ENCODE measurements around the gene ACOT11. TPM values are rescaled to one million over a fixed set of nuclear protein-coding genes. Genes with fewer than 3 reads are reported as not detected.

Gene ACOT11
- total RNA-seq, 1 experiment from 2014 or later = 4.2 TPM

DNA sequence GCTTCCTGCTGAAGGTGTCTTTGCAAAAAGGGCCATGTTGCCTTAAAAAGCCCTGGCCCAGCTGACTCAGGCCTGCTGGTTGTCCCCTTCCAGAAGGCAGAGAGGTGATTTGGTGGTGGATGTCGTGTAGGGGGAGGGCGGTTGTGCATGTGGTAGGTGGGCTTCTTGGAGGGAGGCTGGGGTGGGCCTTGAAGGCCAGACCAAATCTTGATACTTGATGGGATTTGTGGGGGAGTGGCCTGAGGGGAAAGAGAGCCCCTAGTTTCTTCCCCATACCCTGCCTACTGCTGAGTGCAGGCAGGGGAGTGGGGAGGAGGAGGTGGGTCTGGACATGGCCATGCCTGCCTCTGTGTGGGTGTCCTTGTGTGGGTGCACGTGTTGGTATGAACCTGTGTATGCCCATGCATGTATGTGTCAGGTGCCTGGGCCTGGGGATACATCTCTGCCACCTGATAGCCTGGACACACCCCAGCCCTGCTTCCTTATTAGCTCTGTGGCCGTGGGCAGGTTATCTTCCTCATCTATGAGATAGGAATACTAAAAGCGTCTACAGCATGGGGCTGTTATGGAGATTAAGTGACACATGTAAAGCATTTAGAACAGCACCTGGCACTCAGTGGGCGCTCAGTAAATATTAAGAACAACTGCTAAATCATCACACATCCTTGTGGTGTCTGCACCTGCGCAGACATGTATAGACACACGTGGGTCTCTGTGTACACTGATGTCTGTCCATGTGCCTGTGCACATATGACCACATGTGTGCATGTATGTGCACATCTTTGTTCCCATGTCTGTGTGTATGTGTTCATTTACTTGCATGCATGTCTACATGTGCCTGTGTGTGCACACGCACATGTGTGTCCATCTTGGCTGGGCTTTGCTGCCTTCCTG is 58.3 kb downstream of the ACOT11 start:
- ATAC-seq (no peak), DNase-seq (ENCODE audit: low spot score) (no peak)
- TF ChIP-seq RELA (CRISPR knock-in tag; IDR thresholded peaks at IDR 0.05; ENCODE audit: borderline replicate concordance) (no peak), ELF4 (CRISPR knock-in tag; IDR thresholded peaks at IDR 0.05; ENCODE audit: low read depth) (no peak), SMAD3 (CRISPR knock-in tag; IDR thresholded peaks at IDR 0.05; ENCODE audit: borderline replicate concordance) (no peak)
- TF ChIP-seq, protein P1, sequence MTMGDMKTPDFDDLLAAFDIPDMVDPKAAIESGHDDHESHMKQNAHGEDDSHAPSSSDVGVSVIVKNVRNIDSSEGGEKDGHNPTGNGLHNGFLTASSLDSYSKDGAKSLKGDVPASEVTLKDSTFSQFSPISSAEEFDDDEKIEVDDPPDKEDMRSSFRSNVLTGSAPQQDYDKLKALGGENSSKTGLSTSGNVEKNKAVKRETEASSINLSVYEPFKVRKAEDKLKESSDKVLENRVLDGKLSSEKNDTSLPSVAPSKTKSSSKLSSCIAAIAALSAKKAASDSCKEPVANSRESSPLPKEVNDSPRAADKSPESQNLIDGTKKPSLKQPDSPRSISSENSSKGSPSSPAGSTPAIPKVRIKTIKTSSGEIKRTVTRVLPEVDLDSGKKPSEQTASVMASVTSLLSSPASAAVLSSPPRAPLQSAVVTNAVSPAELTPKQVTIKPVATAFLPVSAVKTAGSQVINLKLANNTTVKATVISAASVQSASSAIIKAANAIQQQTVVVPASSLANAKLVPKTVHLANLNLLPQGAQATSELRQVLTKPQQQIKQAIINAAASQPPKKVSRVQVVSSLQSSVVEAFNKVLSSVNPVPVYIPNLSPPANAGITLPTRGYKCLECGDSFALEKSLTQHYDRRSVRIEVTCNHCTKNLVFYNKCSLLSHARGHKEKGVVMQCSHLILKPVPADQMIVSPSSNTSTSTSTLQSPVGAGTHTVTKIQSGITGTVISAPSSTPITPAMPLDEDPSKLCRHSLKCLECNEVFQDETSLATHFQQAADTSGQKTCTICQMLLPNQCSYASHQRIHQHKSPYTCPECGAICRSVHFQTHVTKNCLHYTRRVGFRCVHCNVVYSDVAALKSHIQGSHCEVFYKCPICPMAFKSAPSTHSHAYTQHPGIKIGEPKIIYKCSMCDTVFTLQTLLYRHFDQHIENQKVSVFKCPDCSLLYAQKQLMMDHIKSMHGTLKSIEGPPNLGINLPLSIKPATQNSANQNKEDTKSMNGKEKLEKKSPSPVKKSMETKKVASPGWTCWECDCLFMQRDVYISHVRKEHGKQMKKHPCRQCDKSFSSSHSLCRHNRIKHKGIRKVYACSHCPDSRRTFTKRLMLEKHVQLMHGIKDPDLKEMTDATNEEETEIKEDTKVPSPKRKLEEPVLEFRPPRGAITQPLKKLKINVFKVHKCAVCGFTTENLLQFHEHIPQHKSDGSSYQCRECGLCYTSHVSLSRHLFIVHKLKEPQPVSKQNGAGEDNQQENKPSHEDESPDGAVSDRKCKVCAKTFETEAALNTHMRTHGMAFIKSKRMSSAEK (CRISPR knock-in tag; IDR thresholded peaks at IDR 0.05; ENCODE audit: borderline replicate concordance) = no peak
- H3K27ac Mint-ChIP-seq = 0 out of 2 replicates have a peak overlapping the region, but pooled peaks have one; percentile 87
- ChIA-PET POLR2A (interaction anchor here (0.6 kb wide), 1 partner anchor 35 kb away, joined by 3 read pairs; no protein-coding TSS in a partner anchor), CTCF (interaction anchor here (1.2 kb wide), 1 partner anchor 195 kb away, joined by 3 read pairs; the partner anchor contains the start of gene TTC22)
- no peak overlapping the region for H3K4me3 Mint-ChIP-seq
- peaks cover 15% of the 10 kb centered on the region for H3K4me1 Mint-ChIP-seq
- no peaks in the 10 kb centered on the region for H3K9me3 Mint-ChIP-seq
- H3K27me3 Mint-ChIP-seq (ENCODE audit: low read depth) = no peaks in the 10 kb centered on the region
- H3K36me3 Mint-ChIP-seq = no peaks in the 10 kb centered on the region

DNA sequence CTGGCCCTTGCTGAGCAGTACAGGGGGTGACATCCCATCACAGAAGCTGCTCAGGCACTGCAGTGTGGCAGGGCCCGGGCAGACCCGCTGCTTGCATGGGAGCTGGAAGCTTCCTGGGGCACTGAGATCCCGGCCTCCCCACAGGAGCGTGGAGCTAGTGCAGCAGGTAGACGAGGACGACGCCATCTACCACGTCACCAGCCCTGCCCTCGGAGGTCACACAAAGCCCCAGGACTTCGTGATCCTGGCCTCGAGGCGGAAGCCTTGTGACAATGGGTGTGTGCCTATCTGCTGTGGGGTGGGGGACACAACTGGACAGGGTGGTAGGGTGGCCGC is 58.9 kb downstream of the ACOT11 start:
- no peaks in the 10 kb centered on the region for H3K9me3 Mint-ChIP-seq
- peaks cover 19% of the 10 kb centered on the region for H3K4me1 Mint-ChIP-seq
- ATAC-seq (no peak), DNase-seq (ENCODE audit: low spot score) (no peak)
- no peak overlapping the region for H3K27ac Mint-ChIP-seq
- H3K36me3 Mint-ChIP-seq = no peaks in the 10 kb centered on the region
- H3K27me3 Mint-ChIP-seq (ENCODE audit: low read depth) = no peaks in the 10 kb centered on the region
- CTCF ChIA-PET = interaction anchor here (1.2 kb wide), 1 partner anchor 194 kb away, joined by 3 read pairs; the partner anchor contains the start of gene TTC22
- no peak overlapping the region for H3K4me3 Mint-ChIP-seq
- POLR2A ChIA-PET = no interaction called here
- TF ChIP-seq, protein P2, sequence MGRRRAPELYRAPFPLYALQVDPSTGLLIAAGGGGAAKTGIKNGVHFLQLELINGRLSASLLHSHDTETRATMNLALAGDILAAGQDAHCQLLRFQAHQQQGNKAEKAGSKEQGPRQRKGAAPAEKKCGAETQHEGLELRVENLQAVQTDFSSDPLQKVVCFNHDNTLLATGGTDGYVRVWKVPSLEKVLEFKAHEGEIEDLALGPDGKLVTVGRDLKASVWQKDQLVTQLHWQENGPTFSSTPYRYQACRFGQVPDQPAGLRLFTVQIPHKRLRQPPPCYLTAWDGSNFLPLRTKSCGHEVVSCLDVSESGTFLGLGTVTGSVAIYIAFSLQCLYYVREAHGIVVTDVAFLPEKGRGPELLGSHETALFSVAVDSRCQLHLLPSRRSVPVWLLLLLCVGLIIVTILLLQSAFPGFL (CRISPR knock-in tag; IDR thresholded peaks at IDR 0.05; ENCODE audit: borderline replicate concordance) = no peak
- no peak for TF ChIP-seq SOX15 (CRISPR knock-in tag; IDR thresholded peaks at IDR 0.05)
- TF ChIP-seq SMAD3 (CRISPR knock-in tag; IDR thresholded peaks at IDR 0.05; ENCODE audit: borderline replicate concordance) = no peak
- TF ChIP-seq, protein P3, sequence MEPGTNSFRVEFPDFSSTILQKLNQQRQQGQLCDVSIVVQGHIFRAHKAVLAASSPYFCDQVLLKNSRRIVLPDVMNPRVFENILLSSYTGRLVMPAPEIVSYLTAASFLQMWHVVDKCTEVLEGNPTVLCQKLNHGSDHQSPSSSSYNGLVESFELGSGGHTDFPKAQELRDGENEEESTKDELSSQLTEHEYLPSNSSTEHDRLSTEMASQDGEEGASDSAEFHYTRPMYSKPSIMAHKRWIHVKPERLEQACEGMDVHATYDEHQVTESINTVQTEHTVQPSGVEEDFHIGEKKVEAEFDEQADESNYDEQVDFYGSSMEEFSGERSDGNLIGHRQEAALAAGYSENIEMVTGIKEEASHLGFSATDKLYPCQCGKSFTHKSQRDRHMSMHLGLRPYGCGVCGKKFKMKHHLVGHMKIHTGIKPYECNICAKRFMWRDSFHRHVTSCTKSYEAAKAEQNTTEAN (CRISPR knock-in tag; IDR thresholded peaks at IDR 0.05) = no peak
- TF ChIP-seq, protein P4, sequence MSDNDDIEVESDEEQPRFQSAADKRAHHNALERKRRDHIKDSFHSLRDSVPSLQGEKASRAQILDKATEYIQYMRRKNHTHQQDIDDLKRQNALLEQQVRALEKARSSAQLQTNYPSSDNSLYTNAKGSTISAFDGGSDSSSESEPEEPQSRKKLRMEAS (CRISPR knock-in tag; IDR thresholded peaks at IDR 0.05) = no peak
- TF ChIP-seq ELF4 (CRISPR knock-in tag; IDR thresholded peaks at IDR 0.05; ENCODE audit: low read depth) = no peak
- TF ChIP-seq, protein P5, sequence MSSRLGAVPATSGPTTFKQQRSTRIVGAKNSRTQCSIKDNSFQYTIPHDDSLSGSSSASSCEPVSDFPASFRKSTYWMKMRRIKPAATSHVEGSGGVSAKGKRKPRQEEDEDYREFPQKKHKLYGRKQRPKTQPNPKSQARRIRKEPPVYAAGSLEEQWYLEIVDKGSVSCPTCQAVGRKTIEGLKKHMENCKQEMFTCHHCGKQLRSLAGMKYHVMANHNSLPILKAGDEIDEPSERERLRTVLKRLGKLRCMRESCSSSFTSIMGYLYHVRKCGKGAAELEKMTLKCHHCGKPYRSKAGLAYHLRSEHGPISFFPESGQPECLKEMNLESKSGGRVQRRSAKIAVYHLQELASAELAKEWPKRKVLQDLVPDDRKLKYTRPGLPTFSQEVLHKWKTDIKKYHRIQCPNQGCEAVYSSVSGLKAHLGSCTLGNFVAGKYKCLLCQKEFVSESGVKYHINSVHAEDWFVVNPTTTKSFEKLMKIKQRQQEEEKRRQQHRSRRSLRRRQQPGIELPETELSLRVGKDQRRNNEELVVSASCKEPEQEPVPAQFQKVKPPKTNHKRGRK (CRISPR knock-in tag; IDR thresholded peaks at IDR 0.05; ENCODE audit: borderline replicate concordance) = no peak
- no peak for TF ChIP-seq NFYB (CRISPR knock-in tag; conservative IDR thresholded peaks at IDR 0.05; ENCODE audit: low read depth)
- TF ChIP-seq, protein P6, sequence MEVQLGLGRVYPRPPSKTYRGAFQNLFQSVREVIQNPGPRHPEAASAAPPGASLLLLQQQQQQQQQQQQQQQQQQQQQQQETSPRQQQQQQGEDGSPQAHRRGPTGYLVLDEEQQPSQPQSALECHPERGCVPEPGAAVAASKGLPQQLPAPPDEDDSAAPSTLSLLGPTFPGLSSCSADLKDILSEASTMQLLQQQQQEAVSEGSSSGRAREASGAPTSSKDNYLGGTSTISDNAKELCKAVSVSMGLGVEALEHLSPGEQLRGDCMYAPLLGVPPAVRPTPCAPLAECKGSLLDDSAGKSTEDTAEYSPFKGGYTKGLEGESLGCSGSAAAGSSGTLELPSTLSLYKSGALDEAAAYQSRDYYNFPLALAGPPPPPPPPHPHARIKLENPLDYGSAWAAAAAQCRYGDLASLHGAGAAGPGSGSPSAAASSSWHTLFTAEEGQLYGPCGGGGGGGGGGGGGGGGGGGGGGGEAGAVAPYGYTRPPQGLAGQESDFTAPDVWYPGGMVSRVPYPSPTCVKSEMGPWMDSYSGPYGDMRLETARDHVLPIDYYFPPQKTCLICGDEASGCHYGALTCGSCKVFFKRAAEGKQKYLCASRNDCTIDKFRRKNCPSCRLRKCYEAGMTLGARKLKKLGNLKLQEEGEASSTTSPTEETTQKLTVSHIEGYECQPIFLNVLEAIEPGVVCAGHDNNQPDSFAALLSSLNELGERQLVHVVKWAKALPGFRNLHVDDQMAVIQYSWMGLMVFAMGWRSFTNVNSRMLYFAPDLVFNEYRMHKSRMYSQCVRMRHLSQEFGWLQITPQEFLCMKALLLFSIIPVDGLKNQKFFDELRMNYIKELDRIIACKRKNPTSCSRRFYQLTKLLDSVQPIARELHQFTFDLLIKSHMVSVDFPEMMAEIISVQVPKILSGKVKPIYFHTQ (CRISPR knock-in tag; IDR thresholded peaks at IDR 0.05) = no peak
- TF ChIP-seq CREM (CRISPR knock-in tag; IDR thresholded peaks at IDR 0.05) = no peak
- TF ChIP-seq, protein P7, sequence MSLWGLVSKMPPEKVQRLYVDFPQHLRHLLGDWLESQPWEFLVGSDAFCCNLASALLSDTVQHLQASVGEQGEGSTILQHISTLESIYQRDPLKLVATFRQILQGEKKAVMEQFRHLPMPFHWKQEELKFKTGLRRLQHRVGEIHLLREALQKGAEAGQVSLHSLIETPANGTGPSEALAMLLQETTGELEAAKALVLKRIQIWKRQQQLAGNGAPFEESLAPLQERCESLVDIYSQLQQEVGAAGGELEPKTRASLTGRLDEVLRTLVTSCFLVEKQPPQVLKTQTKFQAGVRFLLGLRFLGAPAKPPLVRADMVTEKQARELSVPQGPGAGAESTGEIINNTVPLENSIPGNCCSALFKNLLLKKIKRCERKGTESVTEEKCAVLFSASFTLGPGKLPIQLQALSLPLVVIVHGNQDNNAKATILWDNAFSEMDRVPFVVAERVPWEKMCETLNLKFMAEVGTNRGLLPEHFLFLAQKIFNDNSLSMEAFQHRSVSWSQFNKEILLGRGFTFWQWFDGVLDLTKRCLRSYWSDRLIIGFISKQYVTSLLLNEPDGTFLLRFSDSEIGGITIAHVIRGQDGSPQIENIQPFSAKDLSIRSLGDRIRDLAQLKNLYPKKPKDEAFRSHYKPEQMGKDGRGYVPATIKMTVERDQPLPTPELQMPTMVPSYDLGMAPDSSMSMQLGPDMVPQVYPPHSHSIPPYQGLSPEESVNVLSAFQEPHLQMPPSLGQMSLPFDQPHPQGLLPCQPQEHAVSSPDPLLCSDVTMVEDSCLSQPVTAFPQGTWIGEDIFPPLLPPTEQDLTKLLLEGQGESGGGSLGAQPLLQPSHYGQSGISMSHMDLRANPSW (CRISPR knock-in tag; conservative IDR thresholded peaks at IDR 0.05; ENCODE audit: low read depth) = no peak
